ENCODE measurements around the gene DCLK1.
A peak's percentile ranks its signal among the peaks of the same experiment; 100 is the strongest.

Gene DCLK1

DNA sequence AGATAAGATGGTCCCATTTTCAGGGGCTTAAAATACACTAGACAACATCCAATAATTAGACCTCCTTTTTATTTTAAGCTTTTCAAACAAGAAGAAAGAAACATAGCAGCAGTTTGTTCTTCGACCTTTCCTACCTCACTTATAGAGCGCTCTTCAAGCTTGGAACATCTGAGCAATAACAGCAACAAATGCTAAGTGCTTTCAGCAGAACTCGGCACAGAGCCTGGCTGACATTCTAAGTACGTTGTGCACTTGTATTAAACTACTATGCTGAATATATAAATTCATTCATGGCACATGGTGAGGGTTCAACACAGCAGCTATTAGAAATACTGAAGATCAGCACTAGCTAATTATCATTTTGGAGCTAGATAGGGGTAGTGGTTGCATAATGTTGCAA is 398.6 kb downstream of the DCLK1 start:
- no peak for DNase-seq

DNA sequence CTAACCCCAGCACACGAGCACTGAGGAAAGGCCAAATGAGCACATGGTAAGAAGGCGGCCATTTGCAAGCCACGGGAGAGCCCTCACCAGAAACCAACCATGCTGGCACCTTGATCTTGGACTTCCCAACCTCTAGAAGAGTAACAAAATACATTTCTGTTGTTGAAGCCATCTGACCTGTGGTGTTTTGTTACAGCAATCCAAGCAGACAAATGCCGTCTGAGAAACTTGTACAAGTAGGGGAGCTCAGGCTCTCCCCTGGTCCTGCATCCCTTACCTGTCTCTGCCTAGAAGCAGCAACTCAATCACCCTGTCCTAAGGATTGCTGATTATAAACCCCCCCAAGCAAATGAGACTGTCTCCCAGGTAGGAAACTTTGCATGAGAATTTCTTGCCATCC is 399.7 kb downstream of the DCLK1 start:
- no peak for DNase-seq

DNA sequence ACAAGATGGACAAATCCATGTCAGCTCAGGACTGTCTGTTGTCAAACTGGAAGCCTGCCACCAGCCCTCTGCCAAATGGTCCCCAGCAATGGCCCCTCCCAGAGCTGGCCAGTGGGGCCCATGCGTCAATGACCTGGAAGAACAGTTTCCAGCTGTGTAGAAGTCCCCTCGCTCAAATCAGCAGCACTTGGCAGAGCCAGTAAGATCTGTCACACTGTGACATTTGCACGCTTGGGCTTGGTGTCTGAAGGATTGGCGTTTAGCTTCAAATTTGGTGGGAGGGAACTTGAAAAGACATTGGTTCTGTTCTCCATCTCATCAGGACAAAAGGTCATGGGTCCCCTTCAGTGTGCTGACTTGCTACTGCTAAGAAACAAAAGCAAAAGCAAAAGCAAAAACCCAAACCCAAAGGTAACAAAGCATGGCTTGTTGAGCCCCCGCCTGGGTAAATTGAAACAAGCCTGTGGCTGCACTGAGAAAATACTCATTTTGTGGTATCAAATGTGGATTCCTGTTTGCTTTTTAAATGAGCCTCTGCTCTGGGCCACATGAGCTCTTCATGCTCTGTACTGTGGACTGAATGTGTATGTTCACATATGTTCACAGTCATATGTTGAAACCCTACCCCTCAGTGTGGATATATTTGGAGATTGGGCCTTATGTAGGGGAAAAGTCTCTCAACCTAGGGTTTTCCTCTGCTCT is 401.1 kb downstream of the DCLK1 start:
- DNase-seq, result no peak

DNA sequence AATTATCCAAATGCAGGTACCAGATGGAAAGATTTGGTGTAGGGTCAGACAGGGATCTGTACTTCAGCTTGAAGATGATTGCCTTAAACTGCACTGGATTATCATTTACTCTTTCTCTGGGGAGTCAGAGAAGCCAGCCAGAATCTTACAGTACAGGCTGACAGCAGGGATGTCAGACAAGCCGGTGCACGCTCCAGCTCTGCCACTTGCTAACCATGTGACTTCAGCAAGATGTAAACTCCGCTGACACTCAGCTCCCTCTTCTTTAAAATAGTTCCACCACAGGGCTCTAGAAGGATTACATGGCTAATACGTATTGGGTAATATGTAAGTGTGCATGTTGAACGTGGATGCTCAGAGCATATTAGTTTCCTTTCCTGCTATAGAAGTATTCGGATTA is 403.3 kb downstream of the DCLK1 start:
- no peak for DNase-seq

DNA sequence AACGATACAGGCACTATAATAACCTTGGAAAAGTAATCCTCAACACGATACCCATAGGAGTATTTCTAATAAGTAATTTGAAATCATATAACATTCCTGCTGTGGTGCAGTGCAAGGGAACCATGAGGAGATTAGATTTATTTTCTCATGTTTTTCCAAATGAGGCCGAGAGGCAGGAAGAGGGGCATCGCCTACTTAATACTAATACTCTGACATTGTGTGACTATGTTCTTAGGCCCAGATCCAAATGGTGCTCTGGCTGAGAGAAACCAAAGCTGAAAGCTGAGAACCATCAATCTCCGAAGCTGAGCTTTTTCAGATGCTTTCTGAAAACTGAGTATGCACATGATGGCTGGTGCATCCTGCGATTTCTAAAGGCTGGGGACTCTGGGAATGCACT is 406.7 kb downstream of the DCLK1 start:
- no peak for DNase-seq

DNA sequence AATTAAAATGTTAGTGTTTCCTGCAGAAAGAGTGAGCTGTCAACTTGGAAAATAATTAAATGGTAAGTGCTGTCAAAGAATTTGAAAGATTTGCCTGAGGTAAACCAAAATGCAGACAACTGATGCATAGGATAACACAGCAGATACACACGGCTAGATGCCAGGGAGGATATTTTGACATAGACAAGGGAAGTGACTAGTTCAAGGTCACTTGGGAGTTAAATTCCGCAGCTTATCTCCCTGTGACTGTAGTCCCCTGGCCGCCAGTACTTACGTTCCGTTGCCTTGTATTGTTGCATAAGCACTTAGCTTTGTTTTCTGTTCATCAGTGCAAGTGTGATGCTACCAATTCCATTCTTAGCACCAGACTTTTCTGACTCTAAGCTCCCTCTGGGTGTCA is 407.4 kb downstream of the DCLK1 start:
- DNase-seq, result no peak

DNA sequence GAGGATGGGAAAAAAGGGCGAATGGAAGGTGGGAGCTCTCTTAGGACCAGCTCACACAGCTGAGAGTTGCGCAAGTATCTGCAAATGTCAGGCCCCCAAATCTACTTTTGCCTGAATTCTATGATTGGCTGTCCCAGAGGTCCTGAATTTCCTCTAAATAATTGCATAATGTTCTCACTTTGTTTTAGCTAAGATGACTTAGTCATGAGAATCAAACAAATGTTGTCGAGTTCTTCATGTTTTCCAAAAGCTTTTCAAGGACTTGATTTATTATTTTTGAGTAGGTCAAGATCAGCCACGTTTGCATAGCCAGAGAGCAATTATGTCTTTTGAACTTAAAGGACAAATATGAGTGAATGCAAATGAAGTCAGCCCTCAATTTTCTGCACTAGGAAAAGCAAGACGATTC is 408.1 kb downstream of the DCLK1 start:
- no peak for DNase-seq

DNA sequence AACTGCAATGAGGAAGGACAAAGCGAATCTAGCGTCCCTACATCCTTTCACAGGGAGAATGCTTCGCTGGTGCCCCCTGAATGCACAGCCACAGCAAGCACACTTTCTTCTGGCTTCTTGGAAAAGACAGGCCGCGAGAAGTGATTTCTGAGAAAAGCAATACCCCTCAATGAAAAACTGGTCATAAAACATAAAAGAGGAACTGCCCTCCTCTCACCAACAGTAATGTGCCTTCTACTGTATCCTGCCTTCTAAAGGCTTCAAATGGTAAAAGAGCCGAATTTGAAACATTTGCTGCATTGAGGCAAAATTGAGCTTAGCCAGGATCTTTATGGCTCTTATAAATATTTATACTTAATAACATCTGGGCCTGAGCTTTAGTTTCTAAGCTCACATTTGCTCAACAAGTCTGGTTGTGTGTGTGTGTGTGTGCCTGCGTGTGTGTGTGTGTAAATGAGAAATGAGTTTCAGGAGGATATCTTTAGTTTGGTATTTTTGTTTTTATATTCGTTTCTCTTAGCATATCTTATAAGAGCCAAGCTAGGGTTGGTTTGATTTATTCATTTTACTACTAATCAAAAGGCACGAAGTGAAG is 408.6 kb downstream of the DCLK1 start:
- DNase-seq, result no peak

DNA sequence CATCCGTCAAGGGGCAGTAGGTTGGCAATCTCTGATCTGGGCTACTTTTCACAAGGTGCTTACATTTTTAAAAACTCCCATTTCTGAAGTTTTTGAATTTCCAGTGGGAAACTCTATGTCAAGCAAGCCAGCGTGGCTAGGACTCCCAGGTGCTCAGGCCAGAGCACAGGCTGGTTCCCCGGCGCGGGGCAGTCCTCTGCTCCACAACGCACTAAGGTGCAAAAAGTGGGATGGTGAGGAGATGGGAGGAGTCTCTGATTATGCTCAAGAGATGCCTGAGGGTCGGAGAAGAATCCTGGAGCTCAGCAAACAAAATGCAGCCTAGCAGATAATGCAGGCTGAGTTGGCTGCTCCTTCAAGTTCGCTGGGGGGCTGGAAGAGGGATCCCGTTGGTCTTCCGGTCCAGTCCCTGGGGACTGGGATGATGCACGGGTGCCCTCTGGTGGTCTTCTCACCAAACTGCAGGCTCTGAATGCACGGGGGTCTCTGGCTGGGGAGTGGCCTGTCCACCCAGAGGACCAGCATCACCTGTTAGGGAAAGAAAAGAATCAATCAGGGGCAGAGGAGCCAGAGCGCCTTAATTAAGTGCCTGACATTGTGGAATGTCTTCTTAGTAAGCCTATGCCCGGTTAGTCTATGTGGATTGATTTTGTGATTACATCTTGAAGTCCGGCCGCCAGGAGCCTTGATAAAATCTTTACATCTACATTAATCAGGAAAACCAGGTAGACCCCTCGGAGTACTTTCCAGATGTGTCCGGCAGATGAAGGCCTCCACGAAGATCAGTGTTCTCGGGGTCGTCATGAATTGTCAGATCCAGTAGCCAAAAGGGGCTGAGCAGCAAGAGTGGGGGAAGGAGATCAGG is 410.3 kb downstream of the DCLK1 start:
- DNase-seq, result peak; percentile 79

DNA sequence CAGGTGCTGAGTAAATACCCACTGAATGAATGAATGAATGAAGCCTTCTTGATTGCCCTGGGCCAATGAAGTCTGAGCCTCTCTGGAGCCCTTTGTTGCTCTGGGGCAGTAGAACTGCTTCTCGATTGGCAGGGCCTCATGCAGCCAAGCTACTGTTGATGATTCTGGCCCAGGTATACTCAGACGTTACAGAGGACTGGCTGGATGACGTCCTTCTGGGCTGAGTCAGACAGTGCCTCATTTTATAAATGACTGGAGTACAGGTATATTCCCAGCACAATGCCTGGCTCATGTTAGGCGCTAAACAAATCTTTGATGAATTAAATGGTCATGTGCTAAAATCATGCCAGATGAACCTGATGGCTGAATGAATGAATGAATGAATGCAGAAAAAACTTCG is 410.9 kb downstream of the DCLK1 start:
- DNase-seq, result no peak

All from right forelimb (tissue), 1 donor.